Activated CD8-positive, alpha-beta memory T cell treated with anti-CD3 and anti-CD28 coated beads, Interleukin-2, amount 50 U/mL, for 4 hours (primary cell): ENCODE data around the gene IL4I1.

Experiments used
- DNase-seq: peaks from one replicate; pipeline ENCODE4 v3.0.0-alpha.2; 2020

The IL4I1 gene

DNA sequence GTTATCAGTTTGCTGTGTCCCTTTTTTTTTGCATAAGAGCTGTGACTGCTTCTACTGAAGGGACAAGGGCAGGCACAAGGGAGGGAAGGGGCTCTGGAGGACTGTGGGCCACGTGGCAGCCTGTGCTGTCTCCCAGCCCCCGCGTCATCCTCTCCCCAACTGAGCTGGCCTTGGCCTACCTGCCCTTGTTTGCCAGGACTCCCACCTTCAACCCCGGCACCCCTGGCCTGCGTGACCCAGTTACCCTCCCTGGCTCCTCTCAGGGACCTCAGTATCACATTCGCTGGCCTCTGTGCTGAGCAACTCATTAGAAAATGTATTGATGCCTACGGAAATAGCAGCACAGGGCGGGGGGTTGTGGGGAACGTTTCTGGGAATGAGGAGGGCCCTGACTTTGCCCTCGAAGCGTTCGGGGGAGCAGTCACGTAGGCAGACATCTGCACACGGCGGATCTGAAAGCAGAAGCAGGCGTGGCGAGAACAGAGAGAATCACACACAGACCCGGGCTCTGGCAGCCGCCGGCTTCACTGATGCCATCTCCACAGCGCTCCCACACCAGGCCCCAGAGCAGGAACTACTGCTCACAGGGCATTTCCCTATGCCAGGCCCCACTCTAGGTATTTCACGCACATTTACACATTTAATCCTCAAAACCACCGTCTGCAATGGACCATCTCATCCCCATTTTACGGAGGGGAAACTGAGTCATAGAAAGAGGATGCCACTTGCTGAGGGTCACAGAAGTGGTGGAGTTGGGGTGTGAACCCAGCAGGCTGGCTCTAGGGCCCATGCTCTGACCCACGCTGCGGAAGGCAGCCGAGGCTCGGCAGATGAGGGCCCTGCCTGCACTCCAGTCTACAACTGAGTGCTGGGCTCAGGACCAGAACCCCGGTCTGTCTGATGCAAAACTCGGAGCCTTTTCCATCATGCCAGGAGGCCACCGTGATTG, 26.6 kb upstream of the IL4I1 start:
- DNase-seq: no peak

DNA sequence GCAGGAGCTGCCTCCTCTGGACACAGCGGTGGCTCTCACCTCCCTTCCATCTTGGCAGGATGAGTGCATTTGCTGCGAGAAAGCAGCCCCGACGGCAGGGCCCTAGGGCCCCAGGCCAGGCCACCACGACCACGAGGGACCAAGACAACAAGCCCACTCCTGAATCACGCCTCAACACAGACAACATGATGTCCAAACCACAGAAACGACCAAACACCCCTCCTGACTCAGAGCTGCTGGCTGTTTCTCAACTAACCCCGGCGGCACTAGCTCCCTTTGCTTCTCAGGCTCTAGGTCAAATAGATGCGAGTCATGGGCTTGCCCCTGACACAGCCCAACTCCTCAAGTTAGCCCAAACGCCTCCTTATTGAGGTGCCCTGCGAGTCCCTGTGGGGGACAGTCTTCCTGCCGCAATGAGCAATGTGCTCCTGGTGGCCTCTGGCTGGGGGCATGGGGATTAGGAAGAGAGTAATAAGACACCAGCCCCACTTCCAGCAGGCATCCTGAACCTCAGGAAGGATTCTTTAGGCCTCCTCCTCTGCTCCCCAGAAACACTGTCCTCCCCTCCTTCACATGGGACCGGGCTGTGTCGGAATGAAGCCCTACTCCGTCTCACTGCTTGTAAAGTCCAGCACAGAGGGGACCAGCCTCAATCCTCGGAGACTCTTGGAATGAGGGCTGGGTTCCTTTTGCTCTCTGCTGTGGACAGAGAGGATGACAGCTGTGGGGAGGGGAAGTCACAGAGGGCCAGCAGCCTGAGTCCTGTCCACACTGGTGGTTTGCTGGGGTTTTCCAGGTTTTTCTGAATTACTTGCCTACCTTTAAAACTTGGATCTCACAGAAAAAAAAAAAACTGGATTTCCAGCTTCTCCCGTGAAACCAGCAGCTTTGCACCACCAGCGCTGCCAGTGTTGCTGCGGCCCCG, 25.4 kb upstream of the IL4I1 start:
- no peak for DNase-seq

DNA sequence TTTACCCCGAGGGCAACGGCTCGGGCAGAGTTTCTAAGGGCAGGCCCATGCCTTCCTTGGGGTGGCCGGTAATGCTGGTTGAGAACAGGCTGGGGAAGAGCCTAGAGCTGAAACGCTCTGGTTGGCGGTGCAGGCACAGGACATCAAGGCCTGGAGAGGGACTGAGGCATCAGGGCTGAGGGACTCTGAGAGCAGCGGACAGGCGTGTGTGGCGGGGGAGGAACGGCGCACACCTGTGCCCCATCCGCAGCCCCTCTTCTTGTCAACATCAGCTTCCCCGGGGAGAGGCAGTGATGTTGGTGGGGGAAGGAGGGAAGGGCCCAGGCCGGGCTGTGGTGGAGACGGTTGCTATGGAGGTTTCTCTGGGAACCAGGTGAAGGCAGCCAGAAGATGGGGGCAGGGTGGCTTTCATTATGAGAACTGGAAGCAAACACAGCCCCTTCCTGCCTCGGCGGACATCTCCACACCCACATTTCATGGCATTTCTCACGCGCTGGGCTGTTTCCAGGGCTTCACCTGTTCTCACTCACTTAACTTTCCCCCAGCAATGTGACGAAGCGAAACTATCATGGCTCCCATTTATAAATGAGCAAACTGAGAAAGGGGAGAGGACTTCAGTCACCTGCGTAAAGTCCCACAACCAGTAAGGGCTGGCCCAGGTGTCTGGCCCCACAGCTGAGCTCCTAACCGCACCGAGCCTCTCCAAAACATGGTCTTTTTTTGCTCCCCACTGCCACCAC, 24.1 kb upstream of the IL4I1 start:
- no peak for DNase-seq

DNA sequence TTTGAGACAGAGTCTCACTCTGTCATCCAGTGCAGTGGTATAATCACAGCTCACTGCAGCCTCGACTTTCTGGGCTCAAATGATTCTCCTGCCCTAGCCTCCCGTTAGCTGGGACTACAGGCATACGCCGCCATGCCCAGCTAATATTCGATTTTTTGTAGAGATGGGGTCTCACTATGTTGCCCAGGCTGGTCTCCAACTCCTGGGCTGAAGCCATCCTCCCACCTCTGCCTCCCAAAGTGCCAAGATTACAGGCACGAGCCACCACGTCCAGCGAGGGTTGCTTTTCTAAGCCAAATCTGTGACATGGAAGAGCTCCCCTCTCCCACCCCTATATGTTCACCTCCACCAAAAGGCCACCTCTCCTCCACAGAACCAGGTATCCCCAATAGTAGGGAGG, 21.4 kb upstream of the IL4I1 start:
- no peak for DNase-seq

DNA sequence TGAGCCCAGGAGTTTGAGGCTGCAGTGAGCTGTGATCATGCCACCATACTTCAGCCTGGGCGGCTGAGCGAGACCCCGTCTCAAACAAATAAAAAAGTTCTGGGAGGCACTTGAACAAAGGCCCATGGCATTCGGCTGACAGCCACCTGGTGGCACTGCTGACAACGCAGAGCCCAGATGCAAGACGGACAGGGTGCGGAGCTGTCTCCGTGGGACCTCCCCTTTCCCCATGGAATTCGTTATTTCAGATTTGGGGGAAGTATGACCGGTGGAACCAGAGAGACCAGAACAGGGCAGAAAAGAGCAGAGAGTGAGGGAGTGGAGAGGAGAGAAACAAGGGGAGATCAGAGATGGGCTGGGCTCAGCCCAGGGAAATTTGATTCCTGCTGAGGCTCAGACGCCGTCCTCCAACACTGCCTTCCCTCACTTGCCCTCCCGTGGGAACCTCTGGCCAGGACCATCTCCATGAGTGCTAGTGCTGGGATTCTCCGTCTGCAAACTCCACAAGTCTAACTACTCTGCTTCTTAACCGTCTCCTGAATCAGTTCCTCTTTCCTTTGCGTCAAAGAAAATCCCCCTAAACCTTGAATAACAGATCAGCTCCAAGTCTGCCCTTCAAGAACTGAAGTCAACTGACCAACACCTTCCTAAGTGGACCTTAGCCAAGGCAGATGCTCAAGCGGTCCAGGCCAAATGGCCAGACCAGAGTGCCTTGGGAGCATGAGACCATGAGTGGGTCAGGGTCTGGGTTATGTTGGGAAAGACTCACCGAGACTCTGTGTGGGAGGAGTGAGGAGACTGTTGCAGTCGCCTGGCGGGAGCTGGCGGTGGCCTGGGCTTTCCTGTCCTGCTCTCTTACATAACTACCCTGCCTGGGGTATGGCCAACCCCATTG, 20.4 kb upstream of the IL4I1 start:
- no peak for DNase-seq

DNA sequence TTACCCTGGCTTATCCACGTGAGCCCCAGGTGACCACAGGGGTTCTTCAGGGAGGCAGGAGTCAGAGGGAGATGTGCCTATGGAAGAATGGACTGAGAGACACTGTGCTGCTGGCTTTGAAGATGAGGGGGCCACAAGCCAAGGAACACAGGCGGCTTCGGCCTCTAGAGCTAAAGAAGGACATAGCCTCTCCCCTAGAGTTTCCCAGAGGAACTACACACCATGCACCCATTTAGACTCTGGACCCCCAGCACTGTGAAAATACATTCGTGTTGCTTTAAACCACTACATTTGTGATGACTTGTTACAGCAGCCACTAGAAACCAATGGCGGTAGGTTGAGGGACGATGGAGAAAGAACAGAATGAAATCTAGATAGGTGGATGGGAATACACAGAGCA, 18.6 kb upstream of the IL4I1 start:
- DNase-seq: no peak

DNA sequence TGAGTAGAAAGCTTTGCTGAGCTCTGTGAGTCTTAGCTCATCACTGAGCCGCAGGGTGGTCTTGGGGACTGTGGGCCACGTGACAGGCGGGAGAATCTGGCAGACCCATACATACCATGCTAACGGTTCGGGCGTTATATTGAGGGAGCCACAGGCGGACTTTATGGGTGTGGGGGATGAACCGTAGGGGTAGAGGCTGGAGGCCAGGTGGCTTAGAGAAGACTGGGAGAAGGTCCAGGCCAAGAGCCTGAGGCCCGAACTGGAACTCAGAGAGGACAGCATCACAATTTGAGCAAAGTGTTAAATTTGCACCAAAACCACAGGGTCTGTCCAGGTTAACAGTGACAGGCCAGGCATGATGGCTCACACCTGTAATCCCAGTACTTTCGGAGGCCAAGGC, 17.0 kb upstream of the IL4I1 start:
- DNase-seq: no peak

DNA sequence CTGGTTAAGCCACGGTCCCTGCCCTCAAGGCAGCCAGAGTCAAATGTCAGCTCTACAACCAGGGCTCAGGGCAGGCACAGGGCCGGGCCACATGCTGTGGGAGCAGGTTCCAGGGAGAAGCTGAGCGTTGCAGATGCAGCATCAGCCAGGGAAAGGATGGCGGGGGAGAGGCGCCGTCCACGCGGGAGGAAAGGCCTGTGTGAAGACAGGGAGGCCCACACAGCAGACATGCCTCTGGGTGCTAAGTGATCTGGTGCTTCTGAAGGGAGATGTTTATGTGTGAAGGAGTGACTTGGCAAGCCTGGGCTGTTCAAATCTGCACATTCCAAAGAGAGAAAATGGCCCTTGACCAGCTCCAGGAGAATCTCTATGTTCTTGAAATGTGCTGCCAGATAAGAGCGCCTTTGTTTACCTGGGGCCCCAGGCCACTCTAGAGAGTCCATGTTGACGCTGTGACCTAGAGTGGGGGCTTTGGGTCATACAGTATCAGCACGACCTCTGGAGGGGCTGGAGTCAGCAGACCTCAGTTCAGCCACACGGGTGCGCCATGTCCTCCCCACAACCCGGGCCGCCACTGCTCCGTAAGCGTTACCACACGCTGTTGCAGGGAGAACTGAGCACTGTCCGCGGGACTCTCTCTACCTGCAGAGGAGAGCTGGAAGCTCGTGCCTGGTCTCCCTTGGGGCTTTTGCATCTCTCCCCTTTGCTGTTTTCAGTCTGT, 16.4 kb upstream of the IL4I1 start:
- no peak for DNase-seq

DNA sequence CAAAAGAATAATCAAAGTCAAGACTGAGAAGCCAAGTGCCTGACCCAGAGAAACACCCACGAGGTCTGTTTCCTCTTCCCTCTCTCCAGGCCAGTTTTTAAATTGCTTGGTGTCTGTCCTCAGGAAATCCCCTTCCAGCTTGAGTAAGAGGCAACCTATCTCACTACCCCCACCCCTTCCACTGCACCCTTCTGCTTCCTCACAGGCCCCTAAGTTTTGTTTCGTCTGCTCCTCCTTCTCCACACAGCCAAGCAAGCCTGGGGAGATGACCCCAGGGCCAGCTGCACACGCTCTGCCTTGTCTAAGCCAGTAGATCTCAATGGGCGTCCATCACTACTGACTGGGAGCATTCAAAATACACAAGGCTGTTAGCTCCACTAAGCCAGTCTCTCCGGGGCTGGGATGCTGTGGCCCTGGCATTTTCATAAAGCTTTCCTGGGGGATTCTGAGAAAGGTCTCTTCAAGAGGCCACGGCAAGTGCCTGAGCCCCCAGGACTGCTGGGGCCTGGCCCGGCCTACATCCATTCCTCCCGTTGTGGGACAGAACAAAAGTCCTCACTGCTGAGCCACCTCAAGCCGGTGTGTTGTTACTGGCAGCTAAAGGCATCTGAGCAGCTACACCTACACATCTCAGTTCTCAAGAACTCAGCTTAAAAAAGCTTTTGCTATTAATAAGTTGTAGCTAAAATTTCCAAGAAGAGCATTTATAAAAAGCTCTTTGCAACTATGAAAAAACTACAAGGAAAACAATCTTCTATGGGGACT, 14.9 kb upstream of the IL4I1 start:
- DNase-seq: no peak

DNA sequence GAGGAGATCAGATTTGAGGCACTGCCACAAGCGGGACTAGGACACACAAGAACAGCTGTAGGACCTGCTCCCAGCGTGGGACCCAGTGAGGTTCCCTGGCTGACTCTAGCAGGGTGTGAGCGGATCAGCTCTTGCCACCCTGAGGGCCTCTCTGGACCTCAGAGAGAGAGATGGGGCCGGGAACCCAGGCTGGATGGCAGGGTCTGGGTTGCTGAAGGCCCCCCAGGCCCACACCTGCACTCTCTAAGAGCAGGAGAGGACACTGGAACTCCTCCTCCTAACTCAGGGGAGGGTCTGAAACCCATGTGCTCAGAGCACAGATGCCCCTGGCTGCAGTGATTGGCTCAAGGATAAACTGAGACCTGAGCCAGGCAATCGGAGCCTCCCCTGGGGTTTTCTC, 13.5 kb upstream of the IL4I1 start:
- DNase-seq: no peak

DNA sequence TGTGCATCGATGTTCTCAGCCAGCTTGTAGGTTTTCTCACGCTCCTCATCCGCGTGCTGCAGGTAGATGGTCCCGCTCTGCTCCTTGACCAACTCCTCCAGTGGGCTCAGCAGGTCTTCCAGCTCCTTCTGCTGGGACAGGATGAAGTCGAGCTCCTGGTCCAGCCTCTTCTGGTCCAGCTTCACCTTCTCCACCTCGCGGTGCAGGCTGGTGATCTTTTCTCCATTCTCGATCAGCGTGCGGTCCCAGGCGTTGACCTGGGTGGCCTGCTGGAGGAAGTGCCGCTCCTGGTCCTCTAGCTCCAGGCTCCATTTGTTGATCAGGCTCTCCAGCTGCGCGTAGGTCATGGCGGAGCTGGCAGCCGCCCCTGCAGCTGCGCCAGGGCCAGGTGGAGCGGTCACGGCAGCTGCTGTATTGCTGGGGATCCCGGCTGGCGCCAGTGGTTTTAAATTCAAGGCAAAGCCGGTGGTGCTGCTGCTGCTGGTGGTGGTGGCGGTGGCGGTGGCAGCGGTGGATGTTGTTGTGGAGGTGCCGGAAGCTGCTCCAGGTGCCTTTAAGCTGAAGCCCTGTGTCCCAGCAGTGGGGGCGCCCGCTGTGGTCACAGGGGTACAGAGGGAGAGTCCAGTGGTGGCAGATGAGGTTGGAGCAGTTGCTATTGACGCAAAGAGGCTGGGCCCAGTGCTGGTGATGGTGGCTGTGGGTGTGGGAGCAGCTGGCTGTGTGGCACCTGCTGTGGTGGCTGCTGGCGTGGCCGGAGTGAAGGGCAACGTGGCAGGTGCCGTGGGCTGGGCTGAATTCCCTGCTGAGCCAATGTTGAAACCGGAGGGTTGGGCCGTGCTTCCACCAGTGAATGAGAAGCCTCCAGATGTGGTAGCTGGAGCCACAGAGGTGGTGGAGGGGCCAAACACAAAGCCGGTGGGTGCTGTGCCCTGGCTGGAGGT, 12.1 kb upstream of the IL4I1 start:
- DNase-seq: no peak

DNA sequence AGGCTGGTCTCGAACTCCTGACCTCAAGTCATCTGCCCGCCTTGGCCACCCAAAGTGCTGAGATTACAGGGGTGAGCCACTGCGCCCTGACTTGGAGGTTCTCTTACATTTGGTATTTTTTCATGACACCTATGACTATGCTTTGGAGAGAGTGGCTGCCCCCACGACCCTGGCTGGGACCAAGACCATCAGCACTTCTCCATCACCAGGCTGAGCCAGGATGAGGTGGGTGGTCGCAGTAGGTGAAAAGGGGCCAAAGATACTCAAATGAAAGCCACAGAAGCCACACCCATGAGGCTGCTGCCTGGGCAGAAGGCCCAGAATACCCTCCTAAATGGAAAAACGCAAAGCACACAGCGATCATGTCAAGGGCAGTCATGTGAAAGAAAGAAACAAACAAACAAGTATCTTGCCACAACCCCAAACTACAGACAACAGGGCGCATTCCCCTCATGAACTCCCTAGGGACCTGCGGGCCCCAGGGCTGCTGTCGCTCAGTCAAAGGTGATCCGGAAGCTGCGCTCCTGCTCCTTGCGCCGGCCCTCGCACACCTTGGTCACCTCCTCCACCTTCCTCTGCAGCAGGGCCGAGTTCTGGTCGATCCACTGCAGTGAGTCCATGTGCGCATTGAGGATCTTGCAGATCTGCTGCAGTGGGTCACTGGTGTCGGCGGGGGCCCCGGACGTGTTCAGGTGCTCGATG, 11.2 kb upstream of the IL4I1 start:
- DNase-seq: no peak

DNA sequence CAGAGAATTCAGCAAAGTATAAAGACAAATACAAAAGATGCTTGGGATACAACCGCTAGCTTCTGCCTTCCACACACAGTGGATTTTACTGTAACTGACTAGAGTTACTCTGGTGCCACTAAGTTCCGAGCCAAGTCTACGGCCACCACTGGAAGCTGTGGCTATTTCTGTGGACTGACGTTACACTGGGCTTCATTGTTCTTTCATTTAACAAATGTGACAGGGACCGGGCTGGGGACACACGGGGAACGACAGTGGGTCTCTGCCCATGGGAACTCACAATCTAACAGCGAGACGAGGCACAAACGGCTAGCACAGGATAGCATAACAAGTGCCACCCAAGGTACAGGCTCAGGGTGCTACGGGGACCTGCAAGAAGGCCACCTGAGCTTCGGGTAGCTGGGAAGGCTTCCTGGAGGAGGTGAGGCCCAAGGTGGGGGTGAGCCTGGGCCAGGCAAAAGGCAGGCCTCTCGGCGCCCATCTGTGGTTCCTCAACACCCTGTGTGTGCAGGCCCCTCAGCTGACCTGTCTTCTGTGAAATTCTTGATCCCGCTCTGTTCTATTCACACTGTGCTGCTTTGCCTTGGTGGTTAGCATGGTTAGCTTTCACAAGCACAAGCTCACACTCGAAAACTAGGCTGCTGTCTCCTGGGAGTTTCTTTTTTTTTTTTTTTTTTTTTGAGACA, 10.3 kb upstream of the IL4I1 start:
- DNase-seq: no peak

DNA sequence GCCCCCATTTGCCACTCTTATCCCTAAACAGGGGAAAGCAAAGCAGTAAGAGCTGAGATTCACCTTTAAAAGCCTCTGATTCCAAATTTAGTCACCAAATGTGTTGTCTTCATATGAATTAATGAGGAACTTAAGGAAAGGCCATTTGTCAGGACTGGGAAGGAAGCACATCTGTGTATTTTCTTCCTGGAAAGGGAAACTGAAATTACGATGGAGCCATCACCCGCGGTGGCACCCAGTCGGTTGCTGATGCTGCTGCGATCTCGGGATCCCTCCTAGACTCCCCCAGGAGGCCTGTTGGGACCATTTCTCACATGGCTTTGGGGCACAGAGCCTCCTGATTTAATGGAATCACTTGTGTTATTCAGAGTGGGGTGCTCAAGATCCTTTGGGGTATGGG, 7.4 kb upstream of the IL4I1 start:
- DNase-seq: no peak

DNA sequence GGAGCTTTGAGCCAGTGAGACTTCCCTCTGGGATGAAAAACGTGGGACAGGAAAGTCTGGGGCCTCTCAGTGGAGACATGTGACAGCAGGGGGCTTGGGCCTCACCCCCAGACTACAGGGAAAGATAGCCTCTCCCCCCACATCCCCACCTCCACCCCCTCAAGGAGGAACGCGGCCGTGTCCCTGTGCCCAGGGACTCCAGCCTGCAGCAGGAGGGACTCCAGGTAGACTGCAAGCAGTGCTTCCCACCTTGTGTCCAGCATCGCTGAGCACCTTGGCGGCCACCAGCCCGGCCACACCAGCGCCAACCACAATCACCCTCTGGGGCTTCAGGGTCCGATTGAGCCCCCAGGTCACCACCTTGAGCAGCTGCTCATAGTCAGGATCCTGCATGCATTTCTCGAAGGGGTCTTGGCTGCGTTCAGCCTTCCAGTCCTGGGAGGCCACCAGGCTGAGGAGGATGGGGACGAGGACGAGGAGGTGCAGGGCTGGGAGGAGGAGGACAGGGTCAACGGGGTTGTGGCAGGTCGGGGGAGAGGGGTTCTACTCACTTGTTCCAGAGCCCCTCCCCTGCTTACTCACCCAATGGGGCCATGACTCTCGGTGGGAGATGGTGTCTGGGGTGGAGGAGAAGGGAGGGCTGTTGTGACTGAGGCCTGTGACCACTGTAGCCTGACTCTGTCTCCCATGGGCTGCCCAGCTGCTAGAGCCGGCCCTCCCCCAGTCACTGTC, 955 bp downstream of the IL4I1 start:
- DNase-seq: peak; percentile 19

DNA sequence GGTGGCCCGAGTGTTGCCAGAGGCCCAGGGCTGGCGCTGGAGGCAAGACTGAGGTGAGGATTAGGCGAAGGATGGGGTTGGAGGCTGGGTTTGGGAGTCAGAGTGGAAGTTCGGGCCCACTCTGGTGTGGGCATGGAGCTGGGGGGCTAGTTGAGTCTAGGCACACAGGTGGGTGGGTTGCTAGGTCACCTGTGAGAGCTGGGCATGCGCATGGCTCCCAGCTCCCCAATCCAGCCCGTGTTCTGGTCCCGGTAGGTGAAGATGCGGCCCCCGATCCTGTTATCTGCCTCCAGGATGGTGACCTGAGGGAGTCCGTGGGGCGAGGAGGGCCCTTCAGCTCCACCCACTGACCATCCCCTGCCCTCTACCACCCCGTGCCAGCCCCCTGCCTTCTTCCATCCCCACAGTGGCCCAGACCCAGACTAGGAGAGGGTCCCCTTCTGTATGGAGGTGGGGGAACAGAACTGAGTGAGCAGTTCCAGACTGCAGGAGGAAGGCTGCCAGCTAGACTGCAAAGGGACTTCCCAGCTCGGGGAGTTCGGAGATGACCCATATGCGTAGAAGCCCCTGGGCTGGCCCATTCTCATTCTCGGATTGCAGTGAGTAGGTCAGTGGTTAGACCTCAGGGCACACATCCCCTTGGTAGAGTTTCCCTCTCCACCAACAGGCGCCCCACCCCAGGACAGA, 1.7 kb downstream of the IL4I1 start:
- peak; percentile 18 for DNase-seq
